GM19193 (cell line): ENCODE results near the gene CEP20.

Source experiments
- POLR2A ChIP-seq: IDR thresholded peaks from 4 replicates; pipeline ENCODE4 v1.6.1; 2011; ENCODE audit not compliant: insufficient read depth, insufficient read length; ENCODE audit errors: extremely low read depth

CEP20 gene

GRCh38 chr16:15854906-15855703 lies 33.3 kb downstream of the CEP20 start:
- no peak for TF ChIP-seq POLR2A

- TF ChIP-seq POLR2A, result no peak
These were observed 34.3 kb downstream of the CEP20 start for GRCh38 chr16:15854061-15854460.

- no peak for TF ChIP-seq POLR2A
These were observed 35.4 kb downstream of the CEP20 start for GRCh38 chr16:15853021-15853420.

- TF ChIP-seq POLR2A, result no peak
These were observed 39.0 kb downstream of the CEP20 start for GRCh38 chr16:15849209-15849981.

GRCh38 chr16:15847611-15848175 lies 40.7 kb downstream of the CEP20 start:
- TF ChIP-seq POLR2A, result no peak

- no peak for TF ChIP-seq POLR2A
These were observed 41.9 kb downstream of the CEP20 start for GRCh38 chr16:15846510-15846909.

- TF ChIP-seq POLR2A, result no peak
These were observed 44.6 kb downstream of the CEP20 start for GRCh38 chr16:15843635-15844279.

GRCh38 chr16:15837761-15838160 lies 50.6 kb downstream of the CEP20 start:
- no peak for TF ChIP-seq POLR2A

- TF ChIP-seq POLR2A, result no peak
These were observed 51.3 kb downstream of the CEP20 start for GRCh38 chr16:15836965-15837611.

GRCh38 chr16:15836074-15836473 lies 52.3 kb downstream of the CEP20 start:
- no peak for TF ChIP-seq POLR2A

- no peak for TF ChIP-seq POLR2A
These were observed 53.1 kb downstream of the CEP20 start for GRCh38 chr16:15835136-15835878.

- TF ChIP-seq POLR2A, result no peak
These were observed 53.9 kb downstream of the CEP20 start for GRCh38 chr16:15834502-15834901.

- TF ChIP-seq POLR2A, result no peak
These were observed 54.9 kb downstream of the CEP20 start for GRCh38 chr16:15833541-15833940.

- no peak for TF ChIP-seq POLR2A
These were observed 56.2 kb downstream of the CEP20 start for GRCh38 chr16:15832241-15832640.
